NB4 (cell line): ENCODE measurements around the gene DMPK.

Experiments used
- DNase-seq: peaks from one replicate; pipeline ENCODE4 v3.0.0; 2010; ENCODE audit warnings: low read depth
- H3K4me3 ChIP-seq: one replicate; pipeline ENCODE4 v1.5.1; 2011; ENCODE audit warnings: mild to moderate bottlenecking, low read depth, low read length, moderate library complexity
- MYC ChIP-seq: IDR thresholded peaks from 2 replicates; pipeline ENCODE4 v1.6.1; 2011; ENCODE audit warnings: low read depth, low read length
- POLR2A ChIP-seq: IDR thresholded peaks from 2 replicates; pipeline ENCODE4 v1.6.1; 2011; ENCODE audit warnings: mild to moderate bottlenecking; ENCODE audit not compliant: insufficient read length; ENCODE audit errors: extremely low read depth
- TF ChIP-seq, protein P1 (sequence below): IDR thresholded peaks from one replicate; pipeline ENCODE4 v1.5.1; 2012; ENCODE audit warnings: low read depth, low read length
- TF ChIP-seq, protein P2 (sequence below): IDR thresholded peaks from 2 replicates; pipeline ENCODE4 v1.6.1; 2011; ENCODE audit warnings: low read depth, low read length

DMPK gene

GRCh38 chr19:45765702-45766295, 16.5 kb downstream of the DMPK start:
- DNase-seq, result no peak
- TF ChIP-seq, protein P1, sequence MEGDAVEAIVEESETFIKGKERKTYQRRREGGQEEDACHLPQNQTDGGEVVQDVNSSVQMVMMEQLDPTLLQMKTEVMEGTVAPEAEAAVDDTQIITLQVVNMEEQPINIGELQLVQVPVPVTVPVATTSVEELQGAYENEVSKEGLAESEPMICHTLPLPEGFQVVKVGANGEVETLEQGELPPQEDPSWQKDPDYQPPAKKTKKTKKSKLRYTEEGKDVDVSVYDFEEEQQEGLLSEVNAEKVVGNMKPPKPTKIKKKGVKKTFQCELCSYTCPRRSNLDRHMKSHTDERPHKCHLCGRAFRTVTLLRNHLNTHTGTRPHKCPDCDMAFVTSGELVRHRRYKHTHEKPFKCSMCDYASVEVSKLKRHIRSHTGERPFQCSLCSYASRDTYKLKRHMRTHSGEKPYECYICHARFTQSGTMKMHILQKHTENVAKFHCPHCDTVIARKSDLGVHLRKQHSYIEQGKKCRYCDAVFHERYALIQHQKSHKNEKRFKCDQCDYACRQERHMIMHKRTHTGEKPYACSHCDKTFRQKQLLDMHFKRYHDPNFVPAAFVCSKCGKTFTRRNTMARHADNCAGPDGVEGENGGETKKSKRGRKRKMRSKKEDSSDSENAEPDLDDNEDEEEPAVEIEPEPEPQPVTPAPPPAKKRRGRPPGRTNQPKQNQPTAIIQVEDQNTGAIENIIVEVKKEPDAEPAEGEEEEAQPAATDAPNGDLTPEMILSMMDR, result no peak
- TF ChIP-seq, protein P2, sequence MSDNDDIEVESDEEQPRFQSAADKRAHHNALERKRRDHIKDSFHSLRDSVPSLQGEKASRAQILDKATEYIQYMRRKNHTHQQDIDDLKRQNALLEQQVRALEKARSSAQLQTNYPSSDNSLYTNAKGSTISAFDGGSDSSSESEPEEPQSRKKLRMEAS, result no peak
- TF ChIP-seq MYC (no peak), POLR2A (no peak)
- no peak overlapping the region for H3K4me3 ChIP-seq

- DNase-seq, result no peak
- TF ChIP-seq, protein P1, result no peak
- no peak for TF ChIP-seq POLR2A
- TF ChIP-seq, protein P2, result no peak
- no peak for TF ChIP-seq MYC
- H3K4me3 ChIP-seq, result no peak overlapping the region
Observed at GRCh38 chr19:45764945-45765701, 17.2 kb downstream of the DMPK start.

DNA sequence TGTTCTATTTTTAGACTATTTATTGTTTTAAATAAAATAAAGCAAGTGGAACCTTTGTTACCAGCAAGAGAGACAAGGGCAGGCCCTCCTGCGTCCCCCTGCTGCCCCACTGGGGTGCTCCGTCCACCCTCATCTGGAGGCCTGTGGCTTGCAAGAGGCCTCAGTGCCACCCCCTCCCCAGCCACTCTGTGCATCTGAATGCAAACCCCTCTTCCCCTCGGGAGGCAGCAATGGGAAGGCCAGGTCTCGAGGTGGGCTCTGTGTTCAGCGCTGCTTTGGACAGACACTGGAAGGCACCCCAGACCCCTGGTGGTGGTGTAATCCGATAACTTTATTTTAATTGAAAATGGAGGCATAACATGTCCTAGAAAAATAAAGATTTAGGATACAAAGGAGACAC, 17.8 kb downstream of the DMPK start:
- H3K4me3 ChIP-seq, result no peak overlapping the region
- TF ChIP-seq, protein P2, result no peak
- TF ChIP-seq, protein P1, result no peak
- no peak for DNase-seq

DNA sequence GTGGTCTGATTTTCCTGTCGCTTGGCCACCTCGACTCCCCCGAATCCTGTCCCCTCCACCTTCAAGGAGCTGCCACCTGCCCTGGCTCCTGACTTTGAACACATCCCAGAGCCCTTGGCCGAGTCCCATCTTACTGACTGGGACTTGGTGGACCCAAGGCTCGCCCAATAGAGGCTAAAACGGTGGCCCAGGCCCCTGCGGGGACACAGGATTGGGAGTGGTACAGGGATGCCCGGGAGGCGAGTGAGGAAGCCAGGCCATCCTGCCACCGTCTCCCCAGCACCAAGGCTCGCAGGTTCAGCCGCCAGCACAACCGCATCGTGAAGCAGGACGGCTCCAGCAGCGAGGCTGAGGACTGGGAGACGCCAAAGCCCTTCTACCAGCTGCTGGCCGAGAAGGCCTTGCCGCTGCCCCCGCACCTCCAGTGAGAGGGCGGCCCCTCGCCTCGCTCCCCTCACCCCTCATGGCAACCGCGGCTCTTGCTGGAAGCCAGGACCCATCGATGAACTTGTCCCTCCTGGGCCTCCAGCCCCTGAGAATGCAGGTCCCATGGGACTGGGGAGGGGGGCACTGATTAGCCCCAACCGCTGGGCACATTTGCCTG, 18.5 kb downstream of the DMPK start:
- no peak for DNase-seq

DNA sequence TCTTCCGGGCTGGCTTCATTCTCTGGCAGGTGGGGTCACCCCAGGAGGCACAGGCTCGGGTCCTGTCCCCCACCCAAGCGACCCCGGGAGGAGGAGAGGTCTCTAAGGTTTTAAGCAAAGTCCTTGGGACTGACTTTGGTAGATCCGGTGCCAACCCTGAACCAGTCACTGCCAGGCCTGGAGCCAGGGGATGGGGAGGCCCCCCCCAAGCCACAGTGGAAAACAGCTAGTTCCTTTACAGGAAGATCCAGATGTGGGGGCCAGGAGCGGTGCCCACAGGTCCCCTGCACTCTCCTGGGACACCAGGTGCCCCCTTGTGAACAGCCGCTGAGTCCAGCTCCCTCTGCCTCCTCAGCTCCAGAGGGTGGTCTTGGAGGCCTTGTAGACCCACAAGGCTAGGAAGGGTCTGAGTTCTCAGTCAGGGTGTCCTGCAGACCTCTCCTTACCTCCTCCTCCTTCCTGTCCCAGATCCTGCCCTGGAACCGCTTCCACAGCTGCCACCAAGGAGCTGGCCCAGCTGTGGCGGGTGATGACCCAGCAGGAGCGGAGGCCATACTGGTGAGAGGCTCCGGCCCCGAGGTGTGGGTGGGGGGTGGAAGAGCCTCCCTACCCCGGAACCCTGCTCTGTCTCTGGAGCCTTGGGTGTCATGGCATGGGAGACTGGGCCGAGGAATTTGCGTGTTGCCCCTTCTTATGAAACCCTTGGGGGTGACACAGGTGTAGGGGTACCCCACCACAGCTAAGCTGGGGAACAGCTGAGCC, 19.2 kb downstream of the DMPK start:
- TF ChIP-seq, protein P2, result no peak
- TF ChIP-seq MYC, result no peak
- TF ChIP-seq, protein P1, result no peak
- H3K4me3 ChIP-seq, result no peak overlapping the region
- DNase-seq, result no peak

More for the DNA sequence above, 18.5 kb downstream of the DMPK start:
- TF ChIP-seq, protein P2, result no peak
- TF ChIP-seq MYC (no peak), POLR2A (no peak)
- TF ChIP-seq, protein P1, result no peak
- no peak overlapping the region for H3K4me3 ChIP-seq
